DMS53 treated with DMSO at 0.1 percent for 48 hours (cell line): Measurements from ENCODE around the gene RAP1GAP.

Experiments used
- DNase-seq: peaks from one replicate; lab custom pipeline; 2025; ENCODE audit not compliant: unreplicated experiment; lab: John Stamatoyannopoulos, UW

Gene RAP1GAP

DNA sequence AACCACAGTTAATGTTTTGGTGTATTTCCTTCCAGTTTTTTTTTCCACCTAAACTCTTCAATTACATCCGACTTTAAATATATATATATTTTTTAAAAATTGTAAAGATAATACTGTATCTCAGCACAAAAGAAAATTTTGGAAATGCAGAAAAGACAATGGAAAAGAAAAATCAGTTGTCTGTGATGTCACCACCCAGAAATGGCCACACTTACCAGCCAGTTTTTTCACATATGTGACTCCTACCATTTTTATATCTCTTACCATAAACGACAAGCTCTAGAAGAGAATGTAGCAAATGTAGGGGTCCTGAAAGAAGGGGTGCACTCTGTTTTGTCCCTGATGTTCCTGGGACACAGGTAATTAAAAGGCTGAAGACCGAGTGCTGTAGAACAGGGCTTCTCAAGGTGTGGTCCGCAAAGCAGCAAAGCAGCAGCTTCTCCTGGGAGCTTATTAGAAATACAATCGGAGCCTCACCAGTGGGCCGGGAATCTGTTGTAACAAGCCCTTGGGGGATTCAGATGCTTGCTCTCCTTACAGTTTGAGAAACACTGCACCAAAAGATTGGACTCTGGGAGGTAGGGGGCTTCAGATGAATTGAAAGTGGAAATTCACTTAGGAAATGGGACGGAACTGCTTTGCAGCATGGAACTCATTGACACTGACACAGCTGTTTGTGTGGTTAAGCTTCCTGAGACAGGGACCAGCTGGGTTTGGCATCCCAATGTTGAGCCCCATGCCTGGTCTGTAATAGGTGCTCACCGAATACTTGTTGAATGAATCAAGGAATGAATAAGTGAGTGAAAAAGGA, 115.8 kb downstream of the RAP1GAP start:
- no peak for DNase-seq

DNA sequence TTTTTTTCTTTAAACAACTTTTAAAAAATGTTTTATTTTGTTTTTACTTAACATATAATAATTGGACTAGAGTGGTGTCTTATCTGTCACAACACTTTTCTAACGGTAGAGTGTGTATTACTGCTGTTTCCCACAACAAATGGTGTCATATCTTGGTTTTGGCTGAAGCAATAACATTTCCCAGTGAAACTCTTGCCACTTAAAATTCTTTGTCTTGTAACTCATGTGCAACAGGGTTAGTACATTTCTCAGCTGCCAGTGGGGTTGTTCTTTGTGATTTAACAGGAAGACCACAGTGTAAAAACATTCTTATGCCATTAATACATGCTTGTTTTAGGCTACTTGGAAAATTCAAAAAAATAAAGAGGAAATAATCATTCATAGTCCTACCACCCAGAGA, 116.4 kb downstream of the RAP1GAP start:
- no peak for DNase-seq

DNA sequence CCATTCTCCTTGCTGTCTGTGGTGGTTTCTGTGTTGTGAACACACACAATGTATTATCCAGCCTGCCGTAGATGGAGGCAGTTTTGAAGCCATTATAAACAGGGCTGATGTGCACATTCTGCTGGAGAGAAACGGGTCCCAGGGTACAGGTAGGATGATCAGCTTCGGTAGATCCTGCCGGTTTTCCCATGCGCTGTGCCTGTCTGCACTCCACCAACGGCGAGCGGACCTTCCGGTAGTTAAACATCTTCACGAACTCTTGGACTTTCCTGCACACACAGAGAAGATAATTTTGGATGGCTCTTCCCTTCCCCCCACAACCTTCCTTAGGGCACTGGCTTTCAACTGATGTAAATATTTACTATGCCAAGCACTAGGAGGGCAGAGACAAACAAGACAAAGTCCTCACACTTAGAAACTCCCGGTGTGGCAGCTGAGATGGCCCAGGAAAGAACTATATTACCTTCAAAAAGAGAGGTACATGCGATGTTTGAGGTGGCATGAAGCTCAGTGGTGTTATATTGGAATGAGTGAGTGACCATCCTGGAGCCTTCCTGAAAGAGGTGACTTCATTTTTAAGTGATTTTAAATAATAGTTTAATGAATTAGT, 118.2 kb downstream of the RAP1GAP start:
- peak; percentile 27 for DNase-seq

GRCh38 chr1:21550097-21550496, 119.1 kb downstream of the RAP1GAP start:
- no peak for DNase-seq

DNA sequence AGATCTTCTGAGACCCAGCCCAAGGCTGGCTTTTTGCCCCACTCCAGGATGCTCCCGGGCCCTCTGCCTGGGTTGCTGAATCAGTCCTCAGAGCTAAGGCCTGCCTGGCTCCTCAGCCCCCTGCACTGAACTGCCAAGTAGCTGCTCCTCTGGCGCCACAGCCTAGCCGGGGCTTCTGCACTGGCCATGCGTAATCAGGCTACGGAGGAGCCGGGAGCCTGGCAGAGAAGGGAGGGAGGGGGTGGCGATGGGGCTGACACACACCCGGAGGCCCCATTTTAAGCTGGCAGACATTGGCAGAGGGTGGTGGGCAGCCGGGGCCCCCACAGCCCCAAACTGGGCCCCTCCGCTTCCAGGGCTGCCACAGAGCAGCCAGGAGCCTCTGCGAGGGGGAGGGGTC, 121.3 kb downstream of the RAP1GAP start:
- DNase-seq = no peak
